Measurements from ENCODE around the gene ENOX1. TPM values are rescaled to one million over a fixed set of nuclear protein-coding genes. Genes with fewer than 3 reads are reported as not detected.
A peak's percentile ranks its signal among the peaks of the same experiment; 100 is the strongest.

ENOX1 gene
- total and polyA plus RNA-seq, 7 donors, result 0.23 to 20.2 (median 11.1) TPM

DNA sequence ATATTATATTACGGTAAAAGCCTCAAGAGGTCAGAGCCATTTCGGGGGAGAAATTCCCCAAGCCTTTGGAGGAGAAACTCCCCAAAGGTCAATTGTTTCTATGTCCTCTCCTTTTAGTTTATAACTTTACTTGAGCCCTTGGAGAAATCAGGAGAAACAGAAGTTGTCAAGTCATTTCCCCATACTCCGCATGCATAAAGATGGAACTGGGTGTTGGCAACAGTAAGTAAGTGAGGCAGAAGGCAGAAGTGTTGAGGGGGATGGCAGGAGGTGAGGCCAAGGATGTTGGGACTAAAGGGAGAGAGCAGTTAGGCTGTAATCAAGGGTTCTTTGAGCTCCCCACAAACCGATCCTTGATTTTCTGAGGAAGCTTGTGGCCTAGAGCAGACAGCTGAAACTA, 307.9 kb downstream of the ENOX1 start:
- 90 to 94% methylated on average over 4 of the region's 4 CpGs for WGBS, 2 donors
- peak overlapping the region in 3 of 4 donors; percentile 21 to 39 (median 25) for H3K27ac ChIP-seq
- H3K9me3 ChIP-seq, result no peaks in the 10 kb centered on the region
- intact Hi-C loops (cut with DNase I), result no loop called here
- H3K27me3 ChIP-seq, result no peaks in the 10 kb centered on the region
- peaks cover 0 to 25% (median 13%) of the 10 kb centered on the region in 4 donors for H3K4me1 ChIP-seq
- H3K36me3 ChIP-seq, result no peaks in the 10 kb centered on the region
- DNase-seq, result no peak
- H3K4me3 ChIP-seq, result no peak overlapping the region
- TF ChIP-seq POLR2A (IDR thresholded peaks at IDR 0.05) (no peak), EP300 (IDR thresholded peaks at IDR 0.05) (no peak), CTCF (IDR thresholded peaks at IDR 0.05) (no peak), POLR2AphosphoS5 (IDR thresholded peaks at IDR 0.05) (no peak)

DNA sequence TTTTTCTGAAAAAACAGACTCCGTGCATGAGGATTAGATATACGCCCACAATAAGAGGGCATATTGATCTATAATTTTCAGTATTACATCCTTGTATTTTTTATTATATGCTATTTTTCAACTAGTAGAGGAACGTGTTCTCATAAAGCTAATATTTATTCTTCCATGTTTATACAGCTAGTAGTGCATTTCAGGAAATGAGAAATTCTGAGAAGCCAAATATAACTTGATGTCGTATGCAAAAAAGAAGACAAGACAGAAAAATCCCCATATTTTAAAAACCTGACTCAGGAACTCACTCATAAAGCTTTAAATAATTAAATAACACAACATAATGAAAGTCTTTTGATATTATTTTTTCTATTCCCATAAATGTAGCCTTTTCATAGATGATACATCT, 308.6 kb downstream of the ENOX1 start:
- no peak for DNase-seq
- Histone ChIP-seq H3K27me3 (no peaks in the 10 kb centered on the region), H3K9me3 (no peaks in the 10 kb centered on the region), H3K27ac (peak overlapping the region in 3 of 4 donors; percentile 21 to 39 (median 25)), H3K4me1 (peaks cover 0 to 31% (median 15%) of the 10 kb centered on the region in 4 donors), H3K36me3 (no peaks in the 10 kb centered on the region), H3K4me3 (no peak overlapping the region)
- TF ChIP-seq EP300 (IDR thresholded peaks at IDR 0.05) (no peak), POLR2AphosphoS5 (IDR thresholded peaks at IDR 0.05) (no peak), CTCF (IDR thresholded peaks at IDR 0.05) (no peak), POLR2A (IDR thresholded peaks at IDR 0.05) (no peak)
- intact Hi-C loops (cut with DNase I), result no loop called here
- 50 to 62% methylated on average over 4 of the region's 4 CpGs for WGBS, 2 donors

DNA sequence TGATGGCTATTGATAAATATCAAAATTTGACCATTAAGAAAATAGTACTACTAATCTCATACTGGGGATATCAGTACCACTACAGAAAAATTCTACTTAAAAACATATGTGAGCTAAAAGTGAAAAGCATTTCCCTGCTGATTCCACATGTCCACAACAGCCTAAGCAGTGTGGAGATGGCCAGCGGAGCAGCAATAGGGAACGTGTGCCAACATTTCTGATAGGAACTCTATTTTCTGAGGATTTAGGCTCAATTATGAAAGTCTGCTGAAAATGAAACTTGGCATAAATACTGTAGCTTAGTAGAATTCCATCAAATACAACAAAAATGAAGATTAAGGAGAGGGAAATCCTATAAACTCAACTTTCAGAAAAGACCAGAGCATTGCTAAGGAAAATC, 311.6 kb downstream of the ENOX1 start:
- H3K36me3 ChIP-seq, result no peaks in the 10 kb centered on the region
- no peak overlapping the region for H3K4me3 ChIP-seq
- no peak for TF ChIP-seq POLR2AphosphoS5 (IDR thresholded peaks at IDR 0.05)
- no peak for TF ChIP-seq CTCF (IDR thresholded peaks at IDR 0.05)
- no peak for TF ChIP-seq POLR2A (IDR thresholded peaks at IDR 0.05)
- no peak for TF ChIP-seq EP300 (IDR thresholded peaks at IDR 0.05)
- H3K27me3 ChIP-seq, result no peaks in the 10 kb centered on the region
- DNase-seq, result no peak
- H3K4me1 ChIP-seq, result peaks cover 0 to 39% (median 26%) of the 10 kb centered on the region in 4 donors
- intact Hi-C loops (cut with DNase I), result no loop called here
- no peaks in the 10 kb centered on the region for H3K9me3 ChIP-seq
- 88 to 94% methylated on average over 2 of the region's 2 CpGs for WGBS, 2 donors
- peak overlapping the region in 1 of 4 donors; percentile 26 for H3K27ac ChIP-seq

DNA sequence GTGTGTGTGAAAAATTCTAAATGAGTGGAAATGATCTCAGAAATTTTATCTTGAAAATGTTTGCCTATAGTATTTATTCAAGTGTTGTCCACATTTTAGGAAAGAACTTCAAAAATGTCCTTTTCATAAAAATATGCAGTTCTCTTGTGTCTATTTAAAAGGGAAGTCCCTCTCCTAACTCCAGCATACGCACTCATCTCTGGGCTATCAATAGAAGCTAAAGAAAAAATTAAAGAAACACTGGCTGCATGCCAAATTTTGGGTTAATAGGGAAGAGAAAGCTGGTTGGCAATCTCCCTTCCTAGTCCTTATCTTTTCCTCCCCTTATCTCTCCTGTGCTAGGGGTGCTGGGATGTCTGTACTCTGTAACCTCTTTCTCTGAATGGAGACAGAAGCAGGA, 313.3 kb downstream of the ENOX1 start:
- Histone ChIP-seq H3K27ac (peak overlapping the region in 2 of 4 donors; percentile 46 to 59), H3K36me3 (no peaks in the 10 kb centered on the region), H3K4me3 (no peak overlapping the region), H3K9me3 (no peaks in the 10 kb centered on the region), H3K4me1 (peaks cover 0 to 37% (median 24%) of the 10 kb centered on the region in 4 donors), H3K27me3 (no peaks in the 10 kb centered on the region)
- TF ChIP-seq POLR2A (IDR thresholded peaks at IDR 0.05) (no peak), POLR2AphosphoS5 (IDR thresholded peaks at IDR 0.05) (no peak), CTCF (IDR thresholded peaks at IDR 0.05) (no peak), EP300 (IDR thresholded peaks at IDR 0.05) (no peak)
- no peak for DNase-seq
- WGBS, 2 donors, result 21 to 47% methylated on average over 1 of the region's 1 CpG
- intact Hi-C loops (cut with DNase I), result no loop called here

DNA sequence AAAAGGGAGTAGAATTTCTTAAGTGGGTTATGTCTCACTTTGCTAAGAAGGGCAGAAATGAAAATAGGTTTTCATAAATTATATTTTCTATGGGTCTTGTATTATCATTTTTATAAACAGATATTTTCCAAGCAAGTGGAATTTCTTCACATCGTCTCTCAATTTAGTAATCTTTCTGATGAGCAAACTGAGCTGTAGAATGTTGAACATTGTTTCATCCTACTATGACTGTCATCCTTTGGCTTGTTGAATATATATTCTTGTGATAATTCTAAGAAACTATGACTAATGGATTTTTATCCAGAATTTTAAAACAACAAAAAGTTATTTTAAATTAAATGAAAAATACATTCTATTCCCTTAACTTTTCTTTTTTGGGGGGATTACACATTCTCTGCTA, 313.8 kb downstream of the ENOX1 start:
- H3K27me3 ChIP-seq, result no peaks in the 10 kb centered on the region
- DNase-seq, result no peak
- no peaks in the 10 kb centered on the region for H3K36me3 ChIP-seq
- peaks cover 0 to 33% (median 19%) of the 10 kb centered on the region in 4 donors for H3K4me1 ChIP-seq
- intact Hi-C loops (cut with DNase I), result no loop called here
- H3K27ac ChIP-seq, result peak overlapping the region in 2 of 4 donors; percentile 46 to 59
- no peak overlapping the region for H3K4me3 ChIP-seq
- TF ChIP-seq POLR2A (IDR thresholded peaks at IDR 0.05) (no peak), CTCF (IDR thresholded peaks at IDR 0.05) (no peak), EP300 (IDR thresholded peaks at IDR 0.05) (no peak), POLR2AphosphoS5 (IDR thresholded peaks at IDR 0.05) (no peak)
- WGBS, 2 donors, result 72 to 86% methylated on average over 1 of the region's 1 CpG
- no peaks in the 10 kb centered on the region for H3K9me3 ChIP-seq
